ENCODE measurements around the gene RPP25. TPM values are rescaled to one million over a fixed set of nuclear protein-coding genes. Genes with fewer than 3 reads are reported as not detected.

RPP25 gene
- polyA plus RNA-seq, 3 donors = 1.7 to 6.7 (median 6.5) TPM

DNA sequence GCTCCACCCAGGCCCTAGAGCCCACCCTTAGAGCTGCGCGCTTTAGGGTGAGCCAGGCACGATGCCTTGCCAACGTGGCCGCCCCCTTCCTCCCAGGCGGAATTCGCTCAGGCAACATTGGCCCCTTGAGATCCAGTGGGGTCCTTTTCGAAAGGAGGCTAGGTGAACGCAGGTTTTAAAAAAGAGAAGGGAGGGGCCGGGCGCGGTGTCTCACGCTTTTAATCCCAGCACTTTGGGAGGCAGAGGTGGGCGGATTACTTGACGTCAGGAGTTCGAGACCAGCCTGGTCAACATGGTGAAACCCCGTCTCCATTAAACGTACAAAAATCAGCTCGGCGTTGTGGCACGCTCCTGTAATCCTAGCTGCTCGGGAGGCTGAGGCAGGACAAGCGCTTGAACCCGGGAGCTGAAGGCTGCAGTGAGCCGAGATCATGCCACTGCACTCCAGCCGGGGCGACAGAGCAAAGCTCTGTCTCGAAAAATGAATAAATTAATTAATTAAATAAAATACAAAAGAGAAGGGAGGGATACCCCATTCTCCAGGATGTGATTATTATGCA lies 984 bp upstream of the RPP25 start:
- Histone ChIP-seq H3K9ac (ENCODE audit: insufficient read depth, low read length, poor library complexity, severe bottlenecking) (peak overlapping the region; percentile 49), H3K9me3 (replicated peaks in 1 of 2; ENCODE audit: control insufficient read depth in 1 of 2, insufficient read depth in 1 of 2, low read length in 2 of 2) (peaks cover 0 to 11% of the 10 kb centered on the region in 2 donors), H3K79me2 (ENCODE audit: insufficient read depth, low read length) (peaks cover 4% of the 10 kb centered on the region), H3K4me2 (replicated peaks; ENCODE audit: extremely low read depth, low read length, poor library complexity, severe bottlenecking) (peak overlapping the region; percentile 99), H3K27ac (ENCODE audit: low read depth in 1 of 2, low read length in 2 of 2) (no peak overlapping the region), H4K20me1 (ENCODE audit: insufficient read depth, low read length) (peaks cover 17% of the 10 kb centered on the region), H2AFZ (ENCODE audit: insufficient read depth, low read depth, low read length, poor library complexity, severe bottlenecking) (peak overlapping the region; percentile 94), H3K36me3 (replicated peaks in 1 of 2; ENCODE audit: control insufficient read depth in 1 of 2, insufficient read depth in 2 of 2, low read length in 2 of 2) (no peaks in the 10 kb centered on the region), H3K4me1 (ENCODE audit: control insufficient read depth in 1 of 2, insufficient read depth in 2 of 2, low read length in 2 of 2) (peaks cover 40 to 50% of the 10 kb centered on the region in 2 donors), H3K4me3 (replicated peaks in 1 of 3; ENCODE audit: low read depth in 2 of 3, low read length in 3 of 3) (peak overlapping the region; percentile 33 to 83 (median 50)), H3K27me3 (ENCODE audit: control insufficient read depth in 2 of 2, insufficient read depth in 2 of 2, low read length in 2 of 2) (peaks cover 41 to 60% of the 10 kb centered on the region in 2 donors)
- H3K9me3 Mint-ChIP-seq = peaks cover 0 to 19% (median 8%) of the 10 kb centered on the region in 7 donors
- intact Hi-C loops (cut with micrococcal nuclease) = loop anchor here in 1 of 2 donors (2.0 to 5.0 kb wide), 2 partner anchors 65 to 247 kb away; partner anchors contain the start of gene PPCDC
- H3K36me3 Mint-ChIP-seq = peaks cover 6 to 8% of the 10 kb centered on the region in 2 donors
- no peak for TF ChIP-seq CTCF (IDR thresholded peaks at IDR 0.05)
- 5% methylated on average over 15 of the region's 28 CpGs for WGBS (ENCODE audit: insufficient coverage)
- no peak overlapping the region for H3K27ac Mint-ChIP-seq
- H3K4me1 Mint-ChIP-seq = peaks cover 42% of the 10 kb centered on the region
- peaks cover 60 to 69% (median 68%) of the 10 kb centered on the region in 3 donors for H3K27me3 Mint-ChIP-seq (ENCODE audit: low read depth in 3 of 3)
- no peak for DNase-seq
- peak overlapping the region; percentile 77 to 89 for H3K4me3 Mint-ChIP-seq

- H3K4me1 Mint-ChIP-seq = peaks cover 42% of the 10 kb centered on the region
- Histone ChIP-seq H3K27ac (ENCODE audit: low read depth in 1 of 2, low read length in 2 of 2) (no peak overlapping the region), H3K79me2 (ENCODE audit: insufficient read depth, low read length) (peaks cover 4% of the 10 kb centered on the region), H3K27me3 (ENCODE audit: control insufficient read depth in 2 of 2, insufficient read depth in 2 of 2, low read length in 2 of 2) (peaks cover 35 to 46% of the 10 kb centered on the region in 2 donors), H3K9me3 (replicated peaks in 1 of 2; ENCODE audit: control insufficient read depth in 1 of 2, insufficient read depth in 1 of 2, low read length in 2 of 2) (peaks cover 0 to 11% of the 10 kb centered on the region in 2 donors), H4K20me1 (ENCODE audit: insufficient read depth, low read length) (peaks cover 17% of the 10 kb centered on the region), H2AFZ (ENCODE audit: insufficient read depth, low read depth, low read length, poor library complexity, severe bottlenecking) (peak overlapping the region; percentile 94), H3K4me3 (replicated peaks in 1 of 3; ENCODE audit: low read depth in 2 of 3, low read length in 3 of 3) (peak overlapping the region in 2 of 3 experiments; percentile 33 to 83), H3K4me2 (replicated peaks; ENCODE audit: extremely low read depth, low read length, poor library complexity, severe bottlenecking) (peak overlapping the region; percentile 99), H3K4me1 (ENCODE audit: control insufficient read depth in 1 of 2, insufficient read depth in 2 of 2, low read length in 2 of 2) (peaks cover 40 to 50% of the 10 kb centered on the region in 2 donors), H3K36me3 (replicated peaks in 1 of 2; ENCODE audit: control insufficient read depth in 1 of 2, insufficient read depth in 2 of 2, low read length in 2 of 2) (no peaks in the 10 kb centered on the region), H3K9ac (ENCODE audit: insufficient read depth, low read length, poor library complexity, severe bottlenecking) (peak overlapping the region; percentile 49)
- peaks cover 6 to 8% of the 10 kb centered on the region in 2 donors for H3K36me3 Mint-ChIP-seq
- 24% methylated on average over 88 of the region's 88 CpGs for WGBS (ENCODE audit: insufficient coverage)
- no peak overlapping the region for H3K27ac Mint-ChIP-seq
- H3K27me3 Mint-ChIP-seq (ENCODE audit: low read depth in 3 of 3) = peaks cover 45 to 58% (median 56%) of the 10 kb centered on the region in 3 donors
- DNase-seq = peak; percentile 67 to 77 (median 67)
- peak; percentile 55 for TF ChIP-seq CTCF (IDR thresholded peaks at IDR 0.05)
- peaks cover 0 to 19% (median 8%) of the 10 kb centered on the region in 7 donors for H3K9me3 Mint-ChIP-seq
- peak overlapping the region; percentile 62 to 76 for H3K4me3 Mint-ChIP-seq
- intact Hi-C loops (cut with micrococcal nuclease) = loop anchor here in 1 of 2 donors (2.0 to 5.0 kb wide), 2 partner anchors 66 to 249 kb away; partner anchors contain the start of gene PPCDC
Measured at GRCh38 chr15:74955796-74956647, 550 bp downstream of the RPP25 start.

Measured in CD14-positive monocyte (primary cell).